Activated CD8-positive, alpha-beta memory T cell treated with anti-CD3 and anti-CD28 coated beads, Interleukin-2, amount 10 ng/mL, durations not matched to agents 7 days and 5 days (primary cell): ENCODE data around the gene ZNF362. TPM values are rescaled to one million over a fixed set of nuclear protein-coding genes. Genes with fewer than 3 reads are reported as not detected.

ENCODE experiments used
- ATAC-seq: fragments of 150-1000 bp; cut with Tn5 transposase; one replicate; pipeline ENCODE4 v1.10.0; 2021; ENCODE audit warnings: moderate library complexity
- CTCF ChIA-PET: fragments of 350-600 bp; sonication (Branson Sonifier 250); formaldehyde crosslinking; loops from one replicate; lab custom pipeline; 2021; ENCODE audit warnings: antibody characterized with exemption; lab: Charles Lee
- DNase-seq: peaks from one replicate; pipeline ENCODE4 v3.0.0-alpha.2; 2020
- H3K27ac Mint-ChIP-seq: one replicate; pipeline ENCODE4 v1.8.0; 2021; ENCODE audit warnings: mild to moderate bottlenecking, mixed read lengths
- H3K27me3 Mint-ChIP-seq: one replicate; pipeline ENCODE4 v1.8.0; 2021; ENCODE audit warnings: mixed read lengths
- H3K36me3 Mint-ChIP-seq: one replicate; pipeline ENCODE4 v1.8.0; 2021; ENCODE audit warnings: mild to moderate bottlenecking, mixed read lengths
- H3K4me1 Mint-ChIP-seq: one replicate; pipeline ENCODE4 v1.8.0; 2021; ENCODE audit warnings: mixed read lengths
- H3K4me3 Mint-ChIP-seq: one replicate; pipeline ENCODE4 v1.8.0; 2021; ENCODE audit warnings: mild to moderate bottlenecking, moderate library complexity, mixed read lengths
- H3K9me3 Mint-ChIP-seq: one replicate; pipeline ENCODE4 v1.8.0; 2022; ENCODE audit warnings: low read depth, mixed read lengths
- total RNA-seq, 2 experiments: library from RNA; stranded (reverse); gene quantifications; one replicate each; pipeline ENCODE4 v1.2.3, GENCODE V29; 2021

ZNF362 gene
- total RNA-seq, 2 experiments from 2014 or later = 13.7 to 16.5 TPM

DNA sequence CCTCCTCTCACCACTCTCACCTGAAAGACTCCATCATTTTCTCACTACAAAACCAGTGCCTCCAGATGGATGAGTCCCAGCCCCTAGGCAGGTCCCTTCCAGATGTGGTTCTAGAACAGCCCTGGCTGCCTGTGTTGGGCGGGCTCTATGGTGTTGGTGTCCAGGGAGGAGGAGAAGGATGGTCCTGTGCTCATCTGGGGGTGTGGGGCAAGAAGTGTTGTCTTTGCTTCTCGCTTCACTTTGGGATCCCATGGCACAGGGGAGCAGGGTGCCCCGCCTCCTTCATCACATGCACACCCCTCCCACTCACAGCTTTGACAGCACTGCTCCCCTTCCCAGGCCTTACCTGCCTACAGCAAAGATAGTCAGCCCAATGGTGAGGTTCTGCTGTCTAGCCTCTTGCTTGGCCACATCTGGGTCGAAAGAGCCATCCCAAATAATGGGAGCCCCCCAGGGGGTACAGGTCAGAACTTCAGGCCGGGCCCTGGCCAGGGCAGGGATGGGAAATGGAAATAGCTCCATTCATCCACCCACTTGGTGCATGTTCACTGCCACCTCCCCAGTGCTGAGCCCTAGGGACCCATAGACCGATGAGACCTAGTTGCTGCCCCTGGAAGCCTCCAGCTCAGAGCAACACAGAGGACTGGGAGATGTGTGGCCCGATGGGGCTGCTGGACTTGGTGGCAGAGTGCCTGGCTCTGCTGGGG is 55.6 kb downstream of the ZNF362 start:
- ATAC-seq = no peak
- Mint-ChIP-seq H3K9me3 (no peaks in the 10 kb centered on the region), H3K4me3 (no peak overlapping the region), H3K36me3 (no peaks in the 10 kb centered on the region), H3K27ac (no peak overlapping the region), H3K27me3 (peaks cover 15% of the 10 kb centered on the region), H3K4me1 (no peaks in the 10 kb centered on the region)
- DNase-seq = no peak
- CTCF ChIA-PET = interaction anchor here (1.4 to 1.9 kb wide), 2 partner anchors 14 to 17 kb away, joined by 4 to 8 read pairs; no protein-coding TSS in a partner anchor

DNA sequence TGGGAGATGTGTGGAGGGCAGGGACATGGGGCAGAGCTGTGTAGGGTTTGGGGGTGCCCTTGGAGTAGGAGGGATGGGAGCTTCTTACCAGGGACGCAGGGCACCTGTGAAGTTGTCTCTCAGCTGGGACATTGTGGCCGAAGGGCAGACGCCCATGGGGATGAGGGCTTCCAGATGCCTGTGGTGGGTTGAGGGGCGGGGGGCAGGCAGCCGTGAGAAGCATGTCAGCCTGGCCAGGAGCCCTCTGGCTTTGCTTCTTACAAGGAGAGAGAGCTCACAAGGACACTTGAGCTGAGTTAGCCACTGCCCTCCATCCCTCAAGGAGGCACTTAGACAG is 56.1 kb downstream of the ZNF362 start:
- Mint-ChIP-seq H3K27ac (no peak overlapping the region), H3K9me3 (no peaks in the 10 kb centered on the region), H3K4me3 (no peak overlapping the region), H3K27me3 (peaks cover 17% of the 10 kb centered on the region), H3K4me1 (no peaks in the 10 kb centered on the region), H3K36me3 (no peaks in the 10 kb centered on the region)
- DNase-seq (no peak), ATAC-seq (no peak)
- CTCF ChIA-PET = interaction anchor here (1.4 to 1.9 kb wide), 2 partner anchors 14 to 17 kb away, joined by 4 to 8 read pairs; no protein-coding TSS in a partner anchor

DNA sequence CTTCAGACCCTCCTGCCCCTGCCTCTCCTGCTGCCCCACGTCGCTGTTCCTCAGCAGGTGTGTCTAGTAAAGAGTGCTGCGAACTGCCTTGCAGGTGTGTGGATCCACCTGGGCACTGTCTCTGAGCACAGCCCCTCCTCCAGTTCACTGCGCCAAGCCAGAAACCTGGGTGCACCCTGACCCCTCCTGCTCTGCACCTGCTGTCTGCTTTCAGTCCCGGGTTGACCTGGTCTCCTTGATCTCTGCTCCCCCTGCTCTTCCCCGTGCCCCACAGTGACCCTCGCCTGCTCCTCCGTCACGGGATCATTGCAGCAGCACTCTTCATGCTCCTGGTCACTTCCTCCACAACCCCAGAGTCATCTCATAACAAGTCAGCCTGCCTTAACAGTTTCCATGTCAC is 58.1 kb downstream of the ZNF362 start:
- no peaks in the 10 kb centered on the region for H3K9me3 Mint-ChIP-seq
- H3K4me3 Mint-ChIP-seq = no peak overlapping the region
- no peak for ATAC-seq
- no peaks in the 10 kb centered on the region for H3K36me3 Mint-ChIP-seq
- no peak for DNase-seq
- no peaks in the 10 kb centered on the region for H3K4me1 Mint-ChIP-seq
- H3K27ac Mint-ChIP-seq = no peak overlapping the region
- CTCF ChIA-PET = no interaction called here
- H3K27me3 Mint-ChIP-seq = peaks cover 31% of the 10 kb centered on the region

DNA sequence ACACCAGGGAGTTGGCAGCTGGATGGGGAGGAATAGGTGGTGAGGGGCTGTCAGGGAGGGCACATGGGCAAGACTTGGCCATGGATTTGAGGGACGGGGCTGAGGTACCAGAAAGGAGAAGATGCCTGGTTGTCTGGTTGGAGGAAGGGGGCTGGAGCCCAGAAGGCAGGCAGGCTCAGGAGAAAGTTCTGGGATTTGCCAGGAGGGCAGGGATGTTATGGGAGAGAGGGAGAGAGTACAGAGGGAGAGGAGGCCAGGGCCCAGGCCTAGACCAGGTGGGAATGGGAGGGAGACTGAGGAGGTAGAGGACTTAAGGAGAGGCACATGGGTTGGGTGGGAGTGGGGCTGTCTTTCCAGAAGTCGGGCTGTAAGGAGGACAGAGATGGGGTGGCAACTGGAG is 60.3 kb downstream of the ZNF362 start:
- ATAC-seq (no peak), DNase-seq (no peak)
- CTCF ChIA-PET = no interaction called here
- Mint-ChIP-seq H3K9me3 (no peaks in the 10 kb centered on the region), H3K4me3 (no peak overlapping the region), H3K36me3 (no peaks in the 10 kb centered on the region), H3K4me1 (no peaks in the 10 kb centered on the region), H3K27me3 (peaks cover 31% of the 10 kb centered on the region), H3K27ac (no peak overlapping the region)

DNA sequence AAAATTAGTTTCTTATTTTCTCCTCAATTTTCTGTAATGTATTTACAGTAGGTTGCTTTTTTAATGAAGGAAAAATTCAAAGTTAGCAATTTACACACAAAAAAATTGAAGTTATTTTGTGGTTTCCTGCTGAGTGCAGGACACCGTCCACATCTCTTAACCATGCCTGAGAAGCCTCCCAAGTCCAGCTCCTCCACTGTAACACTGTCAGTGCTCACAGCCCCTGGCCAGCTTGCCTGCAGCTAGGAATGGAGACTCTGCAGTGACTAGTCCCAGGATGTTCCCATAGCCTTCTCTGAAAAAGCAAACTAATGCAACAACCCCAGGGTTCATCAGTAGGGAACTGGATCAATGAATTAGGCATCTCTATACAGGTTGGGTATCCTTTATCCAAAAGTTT is 61.1 kb downstream of the ZNF362 start:
- CTCF ChIA-PET = no interaction called here

DNA sequence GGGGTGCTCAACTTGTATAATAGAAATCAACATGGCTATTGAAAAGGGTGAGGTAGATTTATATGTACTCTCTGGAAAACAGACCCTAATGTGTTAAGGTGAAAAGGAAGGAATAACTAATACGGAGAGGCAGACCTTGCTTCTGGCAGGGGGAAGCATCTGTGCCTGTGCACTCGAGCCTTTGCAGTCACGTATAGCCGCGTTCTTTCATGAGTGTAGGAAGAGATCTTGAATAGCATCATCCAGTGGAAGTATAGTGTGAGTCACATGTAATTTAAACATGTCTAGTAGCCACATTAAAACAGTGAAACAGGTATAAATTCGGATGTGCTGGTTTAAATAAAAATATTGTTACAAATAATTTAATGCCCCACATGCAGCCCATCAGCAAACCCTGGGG is 61.7 kb downstream of the ZNF362 start:
- ATAC-seq (no peak), DNase-seq (no peak)
- H3K36me3 Mint-ChIP-seq = peaks cover under 1% of the 10 kb centered on the region
- H3K27ac Mint-ChIP-seq = no peak overlapping the region
- CTCF ChIA-PET = interaction anchor here (2.8 kb wide), 1 partner anchor 22 kb away, joined by 12 read pairs; no protein-coding TSS in a partner anchor
- no peaks in the 10 kb centered on the region for H3K9me3 Mint-ChIP-seq
- H3K27me3 Mint-ChIP-seq = peaks cover 31% of the 10 kb centered on the region
- no peak overlapping the region for H3K4me3 Mint-ChIP-seq
- no peaks in the 10 kb centered on the region for H3K4me1 Mint-ChIP-seq

More for the DNA sequence above, 61.1 kb downstream of the ZNF362 start:
- Mint-ChIP-seq H3K27ac (no peak overlapping the region), H3K27me3 (peaks cover 31% of the 10 kb centered on the region), H3K4me3 (no peak overlapping the region), H3K36me3 (no peaks in the 10 kb centered on the region), H3K4me1 (no peaks in the 10 kb centered on the region), H3K9me3 (no peaks in the 10 kb centered on the region)
- DNase-seq (no peak), ATAC-seq (no peak)

DNA sequence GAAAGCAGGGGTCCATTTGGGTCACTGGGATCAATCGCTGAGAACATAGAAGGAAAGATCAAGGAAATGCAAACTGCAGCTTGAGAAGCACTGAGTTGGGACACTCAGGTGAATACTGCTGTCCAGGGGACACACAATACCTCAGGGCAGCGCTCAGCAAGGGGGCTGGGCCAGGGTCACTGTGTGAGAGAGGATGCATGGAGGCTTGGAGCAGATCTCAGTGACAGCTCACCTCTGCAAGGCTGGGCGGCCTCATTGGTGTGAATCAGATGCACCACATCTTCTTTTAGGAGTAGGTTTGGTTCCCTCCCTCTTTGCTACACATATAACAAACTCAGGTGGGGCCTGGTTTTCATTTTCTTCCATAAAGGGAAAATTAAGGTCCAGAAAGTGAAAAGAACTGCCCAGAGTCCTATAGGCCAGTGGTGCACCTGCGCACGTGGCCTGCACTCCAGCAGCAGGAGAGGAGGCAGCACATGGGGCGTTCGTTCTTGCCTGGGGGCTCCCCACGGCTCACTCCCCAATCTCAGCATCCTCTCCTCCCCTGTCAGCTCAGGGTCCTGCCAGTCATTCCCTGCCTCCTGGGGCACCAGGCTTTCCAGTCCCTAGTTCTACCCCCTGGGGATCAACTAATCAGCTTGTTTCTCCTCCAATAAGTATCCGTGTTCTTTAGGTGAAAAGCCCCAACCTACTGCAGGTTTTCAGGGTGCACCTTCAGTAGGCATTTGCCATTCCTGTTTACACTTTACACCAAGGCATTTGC is 63.1 kb downstream of the ZNF362 start:
- ATAC-seq (no peak), DNase-seq (no peak)
- no peak overlapping the region for H3K4me3 Mint-ChIP-seq
- peaks cover 3% of the 10 kb centered on the region for H3K36me3 Mint-ChIP-seq
- no peaks in the 10 kb centered on the region for H3K4me1 Mint-ChIP-seq
- no peaks in the 10 kb centered on the region for H3K9me3 Mint-ChIP-seq
- CTCF ChIA-PET = interaction anchor here (2.8 kb wide), 1 partner anchor 23 kb away, joined by 12 read pairs; no protein-coding TSS in a partner anchor
- H3K27ac Mint-ChIP-seq = no peak overlapping the region
- H3K27me3 Mint-ChIP-seq = peaks cover 31% of the 10 kb centered on the region

DNA sequence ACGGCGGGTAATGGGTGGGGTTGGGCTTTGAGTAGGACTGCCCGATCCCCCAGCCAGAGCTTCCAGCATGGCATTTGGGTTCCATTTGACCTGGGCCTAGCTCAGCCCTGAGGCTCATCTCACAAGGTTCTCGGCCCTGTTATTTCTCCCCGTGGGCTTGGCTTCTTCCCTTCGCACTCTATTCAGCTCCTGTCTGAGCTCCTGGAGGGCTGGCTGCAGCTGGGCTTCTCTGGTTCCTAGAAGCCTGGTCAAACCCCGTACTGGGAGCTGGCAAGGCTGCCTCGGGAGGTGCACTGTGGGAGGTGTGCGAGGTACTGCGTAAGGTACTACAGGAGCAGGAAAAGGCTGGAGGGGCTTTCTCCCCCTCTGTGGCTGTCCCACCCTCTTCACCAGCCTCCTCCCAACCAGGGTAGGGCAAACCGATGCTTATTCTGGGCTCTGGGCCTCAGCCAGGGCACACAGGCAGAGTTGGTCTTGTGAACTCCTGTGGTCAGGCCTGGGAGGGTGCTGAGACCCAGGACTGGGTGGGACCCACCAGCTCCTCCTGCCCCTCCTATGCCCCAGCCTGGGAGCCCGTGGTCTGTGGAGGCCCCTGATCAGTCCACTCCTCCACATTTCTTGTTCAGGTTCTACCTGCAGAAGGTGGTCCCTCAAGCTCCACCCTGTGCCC is 63.8 kb downstream of the ZNF362 start:
- Mint-ChIP-seq H3K27me3 (peaks cover 31% of the 10 kb centered on the region), H3K27ac (no peak overlapping the region), H3K36me3 (peaks cover 5% of the 10 kb centered on the region), H3K4me1 (no peaks in the 10 kb centered on the region), H3K9me3 (no peaks in the 10 kb centered on the region), H3K4me3 (no peak overlapping the region)
- DNase-seq (no peak), ATAC-seq (no peak)
- CTCF ChIA-PET = interaction anchor here (2.8 kb wide), 1 partner anchor 24 kb away, joined by 12 read pairs; no protein-coding TSS in a partner anchor

DNA sequence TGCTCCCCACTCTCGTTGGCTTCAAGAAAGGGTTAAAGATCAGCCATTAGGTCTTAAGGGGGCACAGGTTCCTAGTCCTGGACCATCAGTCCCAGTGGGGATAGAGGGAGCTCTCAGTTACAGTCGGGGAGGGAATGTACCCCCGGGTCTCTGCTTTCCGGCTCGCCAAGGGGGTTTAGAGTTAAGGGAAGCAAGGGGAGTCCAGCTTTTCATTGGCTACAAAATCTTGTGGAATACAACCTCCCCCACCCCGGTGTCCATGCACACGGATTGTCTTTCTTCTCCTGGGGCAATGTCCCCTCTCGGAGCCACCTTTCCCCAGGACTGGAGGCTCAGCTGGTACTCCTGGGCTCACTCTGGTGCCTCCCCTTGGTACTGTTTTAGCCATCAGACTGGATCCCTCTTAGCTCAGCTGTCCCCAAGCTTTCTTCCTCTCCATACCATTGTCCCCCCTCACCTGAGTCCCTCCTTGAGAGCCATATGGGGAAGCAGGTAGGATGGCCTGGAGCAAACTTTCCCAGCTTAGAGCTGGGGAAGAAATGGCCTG is 64.4 kb downstream of the ZNF362 start, which contains the start of gene A3GALT2:
A3GALT2 (minus strand) TSS at position 480 of the 547 bp plus-strand sequence; CDS start at position 480, 0 bp downstream.
- no peak within 1 kb of the TSS for H3K27ac Mint-ChIP-seq
- ATAC-seq = no peak

DNA sequence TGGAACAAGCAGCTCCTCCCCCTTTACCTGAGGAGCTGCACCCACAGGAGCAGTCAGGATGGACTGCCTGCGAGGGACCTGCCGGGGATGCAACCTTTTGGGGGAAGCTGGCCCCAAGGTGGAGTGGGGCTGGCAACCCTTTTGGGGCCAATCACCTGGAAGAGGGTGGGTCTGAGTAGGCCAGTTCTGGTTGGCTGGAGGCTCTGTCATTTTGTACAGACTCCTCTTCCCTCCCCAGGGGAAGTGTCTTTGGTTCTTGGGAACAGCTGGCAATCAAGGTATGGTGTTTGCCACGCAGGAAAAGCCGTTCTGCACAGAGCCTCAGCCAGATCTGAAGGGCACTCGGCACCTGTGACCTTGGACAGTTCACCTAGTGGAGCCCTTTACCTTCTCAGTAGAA is 64.9 kb downstream of the ZNF362 start:
- ATAC-seq (no peak), DNase-seq (no peak)
- CTCF ChIA-PET = interaction anchor here (1.0 kb wide), 1 partner anchor 8 kb away, joined by 3 read pairs; no protein-coding TSS in a partner anchor
- Mint-ChIP-seq H3K4me1 (no peaks in the 10 kb centered on the region), H3K4me3 (no peak overlapping the region), H3K27ac (no peak overlapping the region), H3K27me3 (peaks cover 25% of the 10 kb centered on the region), H3K36me3 (peaks cover 9% of the 10 kb centered on the region), H3K9me3 (no peaks in the 10 kb centered on the region)

More for the DNA sequence above, 64.4 kb downstream of the ZNF362 start, which contains the start of gene A3GALT2:
- CTCF ChIA-PET = interaction anchor here (1.0 to 2.8 kb wide), 2 partner anchors 8 to 25 kb away, joined by 3 to 12 read pairs; no protein-coding TSS in a partner anchor
- peaks cover 28% of the 10 kb centered on the region for H3K27me3 Mint-ChIP-seq
- H3K4me1 Mint-ChIP-seq = no peaks in the 10 kb centered on the region
- peaks cover 5% of the 10 kb centered on the region for H3K36me3 Mint-ChIP-seq
- no peak for DNase-seq
- H3K9me3 Mint-ChIP-seq = no peaks in the 10 kb centered on the region
- H3K4me3 Mint-ChIP-seq = no peak within 1 kb of the TSS

DNA sequence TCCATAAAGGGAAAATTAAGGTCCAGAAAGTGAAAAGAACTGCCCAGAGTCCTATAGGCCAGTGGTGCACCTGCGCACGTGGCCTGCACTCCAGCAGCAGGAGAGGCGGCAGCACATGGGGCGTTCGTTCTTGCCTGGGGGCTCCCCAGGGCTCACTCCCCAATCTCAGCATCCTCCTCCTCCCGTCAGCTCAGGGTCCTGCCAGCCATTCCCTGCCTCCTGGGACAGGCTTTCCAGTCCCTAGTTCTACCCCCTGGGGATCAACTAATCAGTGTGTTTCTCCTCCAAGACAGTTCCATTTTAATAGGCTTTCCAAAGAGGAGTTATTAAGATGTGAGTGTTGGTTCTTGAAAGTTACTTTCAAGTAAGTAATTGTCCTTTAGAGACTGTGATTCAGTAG is 65.8 kb downstream of the ZNF362 start:
- H3K27me3 Mint-ChIP-seq = peaks cover 15% of the 10 kb centered on the region
- no peaks in the 10 kb centered on the region for H3K9me3 Mint-ChIP-seq
- CTCF ChIA-PET = interaction anchor here (2.3 kb wide), 1 partner anchor 27 kb away, joined by 9 read pairs; no protein-coding TSS in a partner anchor
- DNase-seq = no peak
- H3K4me1 Mint-ChIP-seq = no peaks in the 10 kb centered on the region
- H3K27ac Mint-ChIP-seq = no peak overlapping the region
- no peak for ATAC-seq
- peaks cover 9% of the 10 kb centered on the region for H3K36me3 Mint-ChIP-seq
- no peak overlapping the region for H3K4me3 Mint-ChIP-seq

DNA sequence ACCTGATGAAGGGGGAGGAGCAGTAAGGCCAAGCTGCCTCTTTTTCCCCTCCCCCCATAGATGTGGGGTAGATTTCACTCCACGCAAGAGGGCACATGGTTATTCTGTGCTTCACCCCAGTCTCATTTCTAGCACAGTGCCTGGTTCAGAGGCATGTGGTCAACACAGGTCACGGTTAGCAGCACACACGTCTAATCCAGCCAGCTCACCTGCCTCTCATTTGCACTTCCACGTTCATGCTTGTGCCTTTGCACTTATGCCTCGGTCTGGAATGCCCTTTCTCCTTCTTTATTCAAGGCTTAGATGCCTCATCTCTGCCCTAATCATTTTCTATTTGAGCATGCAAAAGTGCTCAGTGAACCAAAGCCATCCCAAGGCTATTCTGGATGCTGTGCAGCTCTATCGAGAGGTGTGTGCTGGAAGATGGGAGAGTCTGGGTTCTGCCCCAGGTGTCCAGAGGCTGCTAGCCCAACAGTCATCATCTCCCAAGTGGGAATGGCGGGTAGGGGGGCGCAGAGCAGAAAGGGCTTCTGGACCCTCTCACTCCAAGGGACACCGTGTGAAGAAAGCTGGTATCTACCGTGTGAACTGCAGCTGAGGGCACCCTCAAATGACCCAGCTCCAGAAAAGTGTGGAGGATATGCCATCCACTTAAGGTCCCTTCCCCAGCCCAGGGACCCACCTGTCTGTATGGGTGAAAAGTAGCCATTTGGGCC is 66.7 kb downstream of the ZNF362 start:
- Mint-ChIP-seq H3K4me1 (peaks cover 1% of the 10 kb centered on the region), H3K27me3 (peaks cover 8% of the 10 kb centered on the region), H3K4me3 (no peak overlapping the region), H3K36me3 (peaks cover 12% of the 10 kb centered on the region), H3K27ac (no peak overlapping the region), H3K9me3 (no peaks in the 10 kb centered on the region)
- CTCF ChIA-PET = interaction anchor here (2.3 kb wide), 1 partner anchor 28 kb away, joined by 9 read pairs; no protein-coding TSS in a partner anchor
- ATAC-seq (no peak), DNase-seq (no peak)
